A673 (cell line): Measurements from ENCODE around the gene PROC.

ENCODE experiments used
- CTCF ChIP-seq: fragments of 300-800, 200-600 bp; sonication (generic); conservative IDR thresholded peaks from 2 replicates; pipeline ENCODE4 v1.5.1; 2017; ENCODE audit warnings: low read depth, mild to moderate bottlenecking, antibody characterized with exemption, low read length, moderate library complexity, mixed read lengths
- EZH2 ChIP-seq: fragments of 200-600 bp; sonication (generic); IDR thresholded peaks from 2 replicates; pipeline ENCODE4 v1.6.1; 2017; ENCODE audit warnings: borderline replicate concordance, low read depth, mild to moderate bottlenecking, mixed read lengths, antibody characterized with exemption, low read length; ENCODE audit not compliant: poor library complexity, severe bottlenecking

DNA sequence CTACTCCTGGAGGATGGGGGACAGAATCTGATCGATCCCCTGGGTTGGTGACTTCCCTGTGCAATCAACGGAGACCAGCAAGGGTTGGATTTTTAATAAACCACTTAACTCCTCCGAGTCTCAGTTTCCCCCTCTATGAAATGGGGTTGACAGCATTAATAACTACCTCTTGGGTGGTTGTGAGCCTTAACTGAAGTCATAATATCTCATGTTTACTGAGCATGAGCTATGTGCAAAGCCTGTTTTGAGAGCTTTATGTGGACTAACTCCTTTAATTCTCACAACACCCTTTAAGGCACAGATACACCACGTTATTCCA, 844 bp downstream of the PROC start:
- TF ChIP-seq CTCF (no peak), EZH2 (no peak)
